Measurements from ENCODE around the gene PHB1.
"Not testable (repeated sequence)": the region's sequence is repeated elsewhere in the genome, so short reads cannot be mapped to it uniquely, and the experiment has no call there.

The PHB1 gene

GRCh38 chr17:49439673-49440571, 25.2 kb upstream of the PHB1 start:
- DNase-seq (ENCODE audit: low read depth in 2 of 2) = no peak

GRCh38 chr17:49439305-49439672, 24.6 kb upstream of the PHB1 start:
- no peak for DNase-seq (ENCODE audit: low read depth in 2 of 2)

DNA sequence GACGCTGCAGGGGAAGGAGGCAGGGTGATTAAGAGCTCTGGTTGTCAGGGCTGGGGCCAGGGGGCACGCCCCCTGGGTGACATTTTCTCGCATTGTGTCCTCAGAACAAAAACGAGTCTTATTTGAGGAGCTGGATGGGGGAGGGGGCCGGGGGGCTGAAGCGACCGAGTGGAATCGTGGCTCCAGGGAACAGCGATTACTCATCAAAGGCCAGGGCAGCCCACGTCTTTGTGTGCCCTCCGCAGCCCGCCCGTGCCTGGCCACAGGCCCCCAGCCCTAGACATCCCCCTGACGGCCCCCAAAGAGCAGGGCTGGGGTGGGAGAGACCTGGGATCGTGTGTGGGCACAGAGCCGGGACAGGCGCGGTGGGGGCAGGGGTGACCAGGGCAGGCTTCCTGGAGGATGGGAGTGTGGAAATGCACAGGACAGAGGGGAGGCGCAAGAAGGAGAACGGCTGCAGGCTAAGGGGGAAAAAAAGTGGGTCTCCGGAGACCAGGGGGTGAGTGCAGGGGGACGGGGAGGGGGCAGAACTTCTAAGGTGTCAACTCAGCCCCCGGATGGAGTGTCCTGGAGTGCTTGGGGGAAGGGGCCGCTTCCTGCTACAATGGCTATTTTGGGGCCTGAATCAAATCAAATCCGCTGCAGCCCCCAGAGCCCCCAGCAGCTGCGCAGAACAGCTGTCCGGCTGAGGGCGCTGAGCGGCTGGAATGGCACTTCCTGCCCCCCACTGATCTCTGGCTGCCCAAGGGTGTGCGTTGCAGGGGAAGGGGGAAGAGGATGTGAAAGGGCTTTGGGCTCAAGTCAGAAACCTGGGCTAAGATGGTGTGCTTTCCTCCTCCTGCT, 24.0 kb upstream of the PHB1 start:
- DNase-seq (ENCODE audit: low read depth in 2 of 2) = no peak

DNA sequence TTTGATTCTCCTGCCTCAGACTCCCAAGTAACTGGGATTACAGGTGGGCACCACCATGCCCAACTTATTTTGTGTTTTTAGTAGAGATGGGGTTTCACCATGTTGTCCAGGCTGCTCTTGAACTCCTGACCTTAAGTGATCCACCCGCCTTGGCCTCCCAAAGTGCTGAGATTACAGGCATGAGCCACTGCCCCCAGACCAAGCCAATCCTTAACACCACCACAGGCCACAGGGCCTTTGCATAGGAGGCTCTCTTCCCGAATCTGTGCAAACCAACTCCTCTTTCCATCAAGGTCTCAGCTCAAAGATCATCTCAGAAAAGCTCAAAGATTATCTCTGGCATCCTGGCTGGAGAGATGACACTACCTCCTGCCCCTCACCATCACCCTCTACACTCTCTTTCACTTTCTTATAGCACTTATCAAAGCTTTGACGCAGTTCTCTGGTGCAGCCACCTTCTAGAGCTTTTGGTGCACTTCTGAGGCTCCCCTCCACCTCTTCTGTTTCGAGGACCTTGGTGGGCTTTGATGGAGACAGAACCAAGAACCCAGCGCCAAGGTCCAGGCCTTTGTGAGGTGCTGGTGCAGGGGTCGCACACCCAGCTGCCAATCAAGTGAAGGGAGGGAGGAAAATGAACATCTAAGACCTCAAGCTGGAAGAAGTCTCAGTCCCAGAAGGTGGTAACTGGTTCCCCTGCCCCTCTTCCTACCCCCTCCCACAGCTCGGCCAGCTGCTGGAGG, 23.2 kb upstream of the PHB1 start:
- no peak for DNase-seq (ENCODE audit: low read depth in 2 of 2)

DNA sequence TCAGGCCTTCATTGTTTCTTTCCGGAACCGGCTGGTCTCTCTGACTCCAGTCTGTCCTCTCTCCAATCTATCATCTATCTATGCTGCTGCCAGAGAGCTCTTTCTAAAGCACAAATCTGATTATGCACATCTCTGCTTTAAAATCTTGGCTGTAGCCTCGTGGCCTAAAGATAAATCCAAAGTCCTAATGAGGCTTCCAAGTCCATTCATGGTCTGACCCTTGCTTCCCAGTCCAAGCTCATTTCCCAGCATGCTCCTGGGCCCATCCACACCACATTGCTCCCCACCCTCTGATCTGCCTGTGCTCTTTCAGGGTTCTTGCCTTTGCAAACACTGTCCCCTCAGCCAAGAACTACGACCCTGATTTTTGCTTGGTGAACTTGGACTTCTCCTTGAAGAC, 21.5 kb upstream of the PHB1 start:
- DNase-seq (ENCODE audit: low read depth in 2 of 2) = no peak

DNA sequence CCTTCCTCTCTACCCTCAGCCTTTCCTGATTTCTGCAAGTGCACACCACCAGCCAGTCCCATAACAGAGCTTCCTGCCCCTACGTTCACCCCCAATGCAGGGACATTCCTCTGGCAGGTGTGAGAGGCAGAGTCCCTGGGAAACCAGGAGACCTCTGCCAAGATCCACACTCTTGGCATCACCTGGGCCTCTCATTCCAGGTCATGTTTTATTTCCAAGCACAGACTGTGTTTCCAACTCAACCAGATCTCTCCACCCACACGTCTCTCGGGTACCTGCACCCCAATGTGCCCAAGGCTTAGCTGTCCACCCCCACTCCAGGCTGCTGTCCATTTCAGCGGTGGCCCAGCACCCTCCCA, 21.0 kb upstream of the PHB1 start:
- no peak for DNase-seq (ENCODE audit: low read depth in 2 of 2)

DNA sequence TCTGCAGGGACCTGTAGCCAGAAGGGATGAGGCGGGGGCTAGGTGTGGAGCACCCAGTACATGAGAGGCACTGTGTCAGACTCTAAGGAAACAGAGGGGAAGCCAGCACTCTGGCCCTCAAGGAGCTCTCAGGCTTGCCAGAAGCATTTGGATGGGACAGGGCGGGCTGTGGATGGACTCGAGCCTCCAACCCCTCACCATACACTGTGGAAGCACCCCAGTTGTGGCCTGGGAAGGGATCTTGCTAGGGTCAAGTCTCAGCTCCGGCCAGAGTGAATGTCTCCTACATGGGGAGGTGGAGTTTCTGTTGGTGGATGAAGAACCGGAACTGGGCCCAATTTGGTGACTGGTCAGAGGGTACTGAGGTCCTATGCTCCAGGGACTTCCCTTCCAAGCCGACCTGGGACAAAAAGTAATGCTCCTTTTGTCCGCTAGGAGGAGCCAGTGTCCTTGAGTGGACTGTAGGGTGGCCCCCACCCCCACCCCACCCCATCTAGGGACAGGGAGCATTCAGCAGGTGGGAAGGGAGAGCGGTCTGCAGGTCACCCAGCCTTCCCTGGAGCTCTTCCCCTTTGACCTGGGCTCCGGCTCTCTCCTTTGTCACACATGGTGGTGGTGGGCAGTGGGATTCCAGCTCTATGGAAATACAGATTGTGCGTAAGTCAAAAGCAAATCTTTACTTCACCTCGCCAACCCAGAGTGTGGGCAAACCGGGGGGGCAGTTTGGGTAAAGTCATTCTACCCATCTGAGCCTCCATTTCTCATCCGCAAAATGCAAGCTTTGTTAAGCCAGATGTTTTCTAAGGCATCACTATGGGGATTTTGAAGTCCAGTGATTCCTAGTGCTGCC, 20.4 kb upstream of the PHB1 start:
- DNase-seq (ENCODE audit: low read depth in 2 of 2) = peak; percentile 38 to 46

DNA sequence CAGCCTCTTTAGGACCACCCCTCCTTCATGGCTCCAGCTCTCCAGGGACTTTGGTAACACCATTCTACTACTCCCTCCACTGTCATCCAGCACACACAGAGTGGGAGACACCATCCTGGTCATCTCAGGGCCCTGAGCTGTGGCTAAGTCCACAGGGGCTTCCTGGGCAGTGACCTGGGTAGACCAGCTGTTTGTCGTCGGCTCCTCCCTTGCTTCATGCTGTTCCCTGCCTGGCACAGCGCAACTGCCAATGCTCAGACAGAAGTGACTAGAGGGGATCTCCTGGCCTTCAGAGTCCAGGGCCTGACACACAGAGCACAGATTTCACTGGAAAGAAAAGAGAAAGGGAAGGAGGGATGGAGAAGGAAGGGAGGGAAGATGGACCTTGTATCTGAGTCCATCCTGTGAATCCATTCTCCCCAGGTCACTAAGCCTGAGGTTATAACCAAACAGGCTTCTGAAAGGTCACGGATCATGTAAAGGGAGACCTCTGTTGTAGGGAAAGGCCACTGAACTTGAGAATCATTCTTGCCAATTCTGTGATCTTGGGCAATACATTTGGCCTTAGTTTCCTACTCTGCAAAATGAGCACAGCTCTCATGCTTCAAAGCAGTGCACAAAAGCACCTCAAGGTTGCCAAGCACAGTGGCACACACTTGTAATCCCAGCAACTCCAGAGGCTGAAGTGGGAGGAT, 18.5 kb upstream of the PHB1 start:
- no peak for DNase-seq (ENCODE audit: low read depth in 2 of 2)

GRCh38 chr17:49431743-49432142, 17.1 kb upstream of the PHB1 start:
- DNase-seq (ENCODE audit: low read depth in 2 of 2) = no peak

- DNase-seq (ENCODE audit: low read depth in 2 of 2) = no peak
These were observed 10.3 kb upstream of the PHB1 start for GRCh38 chr17:49425004-49425286.

GRCh38 chr17:49424276-49425003, 9.8 kb upstream of the PHB1 start:
- not testable (repeated sequence) for DNase-seq (ENCODE audit: low read depth in 2 of 2)

- no peak for DNase-seq (ENCODE audit: low read depth in 2 of 2)
These were observed 8.0 kb upstream of the PHB1 start for GRCh38 chr17:49422714-49423113.

DNA sequence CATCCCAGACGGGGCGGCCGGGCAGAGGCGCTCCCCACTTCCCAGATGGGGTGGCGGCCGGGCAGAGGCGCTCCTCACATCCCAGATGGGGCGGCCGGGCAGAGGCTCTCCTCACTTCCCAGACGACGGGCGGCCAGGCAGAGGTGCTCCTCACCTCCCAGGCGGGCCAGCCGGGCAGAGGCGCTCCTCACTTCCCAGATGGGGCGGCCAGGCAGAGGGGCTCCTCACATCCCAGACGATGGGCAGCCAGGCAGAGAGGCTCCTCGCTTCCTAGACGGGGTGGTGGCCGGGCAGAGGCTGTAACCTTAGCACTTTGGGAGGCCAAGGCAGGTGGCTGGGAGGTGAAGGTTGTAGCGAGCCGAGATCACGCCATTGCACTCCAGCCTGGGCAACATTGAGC, 5.1 kb upstream of the PHB1 start:
- DNase-seq (ENCODE audit: low read depth in 2 of 2) = not testable (repeated sequence)

GRCh38 chr17:49418754-49419740, 4.4 kb upstream of the PHB1 start:
- not testable (repeated sequence) for DNase-seq (ENCODE audit: low read depth in 2 of 2)

DNA sequence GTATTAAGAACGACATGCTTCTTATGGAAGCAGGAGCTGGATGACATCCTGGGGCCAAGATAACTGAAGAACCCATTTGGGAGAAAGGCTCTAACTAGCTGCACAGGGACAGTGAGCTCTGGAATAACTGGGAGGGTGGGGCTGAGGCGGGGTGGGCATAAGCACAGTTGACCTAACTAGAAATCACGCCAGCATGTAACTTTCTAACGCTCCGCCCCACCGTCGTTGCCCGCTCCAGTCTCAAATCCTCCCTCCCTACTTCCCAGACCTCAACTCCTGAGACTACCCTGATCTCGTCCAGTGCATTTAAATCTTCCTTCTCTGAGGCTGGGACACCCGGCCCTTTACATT, 436 bp downstream of the PHB1 start:
- DNase-seq (ENCODE audit: low read depth in 2 of 2) = no peak

DNA sequence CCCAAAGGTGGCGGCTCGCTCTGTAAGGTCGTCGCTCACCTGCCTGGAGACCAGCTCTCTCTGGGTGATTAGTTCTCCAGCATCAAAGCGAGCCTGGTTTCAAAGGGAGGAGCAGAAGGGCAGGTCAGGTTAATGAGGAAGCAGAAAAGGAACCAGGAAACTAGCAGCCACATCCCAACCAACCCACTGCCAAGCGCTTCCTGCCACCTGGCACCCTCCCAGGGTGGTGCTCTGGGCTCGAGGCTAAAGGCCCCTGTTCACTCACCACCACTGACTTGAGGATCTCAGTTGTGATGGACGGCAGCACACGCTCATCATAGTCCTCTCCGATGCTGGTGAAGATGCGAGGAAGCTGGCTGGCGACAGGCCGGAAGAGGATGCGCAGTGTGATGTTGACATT, 5.6 kb downstream of the PHB1 start:
- DNase-seq (ENCODE audit: low read depth in 2 of 2) = no peak

DNA sequence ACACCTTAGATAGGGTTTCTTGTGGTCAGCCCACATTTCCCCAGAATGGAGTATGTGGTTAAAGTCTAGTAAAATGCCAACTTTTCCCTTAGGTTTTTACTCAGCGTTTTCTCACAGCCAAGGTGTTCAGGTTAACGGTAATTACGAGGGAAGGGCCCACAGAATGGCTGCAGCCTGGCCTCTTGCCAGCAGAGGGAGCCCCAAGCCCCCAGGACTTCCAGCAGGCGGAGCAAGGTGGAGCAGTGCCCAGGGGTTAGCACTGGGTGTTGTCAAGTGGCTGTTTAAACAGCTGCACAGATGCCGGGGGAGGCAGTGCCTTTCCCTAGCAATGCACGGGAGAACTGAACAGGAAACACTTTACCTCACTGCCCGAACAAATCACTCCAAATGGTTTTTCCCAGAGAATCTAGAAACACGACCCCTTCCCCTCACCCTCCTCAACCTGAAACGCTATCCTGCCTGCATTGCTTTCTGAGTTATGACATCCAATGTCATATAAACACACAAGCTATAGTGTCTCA, 6.6 kb downstream of the PHB1 start:
- peak; percentile 79 to 88 for DNase-seq (ENCODE audit: low read depth in 2 of 2)

GRCh38 chr17:49407086-49407485, 7.6 kb downstream of the PHB1 start:
- DNase-seq (ENCODE audit: low read depth in 2 of 2) = no peak

Data from stimulated activated CD4-positive, alpha-beta T cell treated with anti-CD3 and anti-CD28 coated beads, Interleukin-4, amount 100 ng/mL, for 48 hours (primary cell).